ENCODE measurements around the gene SH3BP2.

DNA sequence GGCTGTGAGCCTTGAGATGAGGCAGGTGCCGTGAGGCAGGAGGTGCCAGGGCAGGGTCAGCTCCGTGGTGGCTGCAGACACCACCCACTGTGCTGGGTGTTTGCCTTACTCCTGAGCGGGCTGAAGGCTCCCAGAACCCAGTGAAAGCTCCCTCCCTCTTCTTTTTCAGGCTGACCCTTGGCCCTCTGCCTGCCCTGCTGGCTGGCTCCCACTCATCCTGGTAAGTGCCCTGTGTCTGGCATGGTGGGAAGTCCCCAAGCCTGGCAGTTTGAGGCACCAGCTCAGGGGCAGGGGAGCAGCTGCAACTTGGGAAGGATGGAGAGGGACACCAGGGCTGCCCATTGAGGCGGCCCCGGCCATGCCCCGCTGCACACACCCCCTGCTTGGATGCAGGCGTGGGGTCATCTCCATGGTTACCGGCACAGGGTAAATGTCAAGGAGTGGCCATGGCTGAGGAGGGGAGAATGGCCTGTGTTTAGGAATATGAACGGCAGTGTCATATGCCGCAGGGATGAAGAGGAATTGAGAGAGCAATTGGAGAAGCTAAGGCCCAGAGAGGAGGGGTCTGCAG is 16.8 kb downstream of the SH3BP2 start:
- no peak for TF ChIP-seq EP300 (IDR thresholded peaks at IDR 0.05)
- TF ChIP-seq, protein P1, sequence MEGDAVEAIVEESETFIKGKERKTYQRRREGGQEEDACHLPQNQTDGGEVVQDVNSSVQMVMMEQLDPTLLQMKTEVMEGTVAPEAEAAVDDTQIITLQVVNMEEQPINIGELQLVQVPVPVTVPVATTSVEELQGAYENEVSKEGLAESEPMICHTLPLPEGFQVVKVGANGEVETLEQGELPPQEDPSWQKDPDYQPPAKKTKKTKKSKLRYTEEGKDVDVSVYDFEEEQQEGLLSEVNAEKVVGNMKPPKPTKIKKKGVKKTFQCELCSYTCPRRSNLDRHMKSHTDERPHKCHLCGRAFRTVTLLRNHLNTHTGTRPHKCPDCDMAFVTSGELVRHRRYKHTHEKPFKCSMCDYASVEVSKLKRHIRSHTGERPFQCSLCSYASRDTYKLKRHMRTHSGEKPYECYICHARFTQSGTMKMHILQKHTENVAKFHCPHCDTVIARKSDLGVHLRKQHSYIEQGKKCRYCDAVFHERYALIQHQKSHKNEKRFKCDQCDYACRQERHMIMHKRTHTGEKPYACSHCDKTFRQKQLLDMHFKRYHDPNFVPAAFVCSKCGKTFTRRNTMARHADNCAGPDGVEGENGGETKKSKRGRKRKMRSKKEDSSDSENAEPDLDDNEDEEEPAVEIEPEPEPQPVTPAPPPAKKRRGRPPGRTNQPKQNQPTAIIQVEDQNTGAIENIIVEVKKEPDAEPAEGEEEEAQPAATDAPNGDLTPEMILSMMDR (IDR thresholded peaks at IDR 0.05) = no peak
